ENCODE data around the gene CRIP3. TPM values are rescaled to one million over a fixed set of nuclear protein-coding genes. Genes with fewer than 3 reads are reported as not detected.

The CRIP3 gene
- total and polyA plus RNA-seq, 2 of the 4 experiments (the other 2 are of a cell fraction): not detected

DNA sequence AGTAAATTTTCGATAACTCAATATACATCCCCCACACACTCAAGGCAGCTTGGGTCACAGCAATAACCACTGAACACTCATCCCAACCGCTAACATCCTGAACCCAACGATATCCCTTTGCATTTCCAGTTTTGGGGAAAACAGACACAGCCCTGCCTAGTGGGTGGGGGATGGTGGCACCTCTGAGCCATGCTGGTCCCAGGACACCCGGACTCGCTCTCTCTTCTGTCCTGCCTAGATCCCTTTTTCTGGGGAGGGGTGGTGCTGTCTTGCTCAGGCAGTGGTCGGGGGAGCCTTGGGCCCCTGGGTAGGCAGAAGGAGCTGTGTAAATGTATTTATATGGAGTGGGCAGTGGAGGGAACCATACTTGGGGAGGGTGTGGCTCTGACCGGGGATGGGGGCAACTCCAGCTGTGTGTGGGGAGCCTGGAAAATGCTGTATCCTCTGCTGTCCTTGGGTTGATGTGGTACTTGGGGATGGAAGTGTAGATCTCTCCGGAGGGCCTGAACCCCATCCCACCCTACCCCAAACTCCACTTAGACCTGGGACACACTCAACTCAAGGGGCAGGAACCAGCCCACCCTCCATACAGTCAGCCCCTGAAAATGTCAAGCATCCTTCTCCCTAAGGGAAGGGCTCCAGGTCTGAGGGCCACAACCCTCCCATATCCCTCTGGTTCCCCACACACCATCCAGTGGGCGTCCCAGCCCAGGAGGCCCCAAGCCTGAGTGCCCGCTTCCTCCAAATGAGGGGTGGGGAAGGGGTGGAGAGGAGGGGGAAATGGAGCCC is 34.3 kb downstream of the CRIP3 start:
- ChIA-PET CTCF (no interaction called here), POLR2A (ENCODE audit: unreplicated experiment) (no interaction called here)
- no CpG with 5 or more reads among the region's 10 CpGs for WGBS, 2 experiments (ENCODE audit: extremely low coverage in 2 of 2, insufficient read length in 1 of 2)
- Histone ChIP-seq H3K27ac (ENCODE audit: insufficient read depth, low read length) (no peak overlapping the region), H3K23ac (ENCODE audit: low read depth, low read length) (no peak overlapping the region), H4K20me1 (ENCODE audit: insufficient read depth, low read length) (no peaks in the 10 kb centered on the region; the same call in 1 of the 2 replicates), H3K36me3 (ENCODE audit: control insufficient read depth, insufficient read depth, low read length) (no peaks in the 10 kb centered on the region), H2AFZ (replicated peaks; ENCODE audit: low read length, poor library complexity) (no peak overlapping the region), H2AK9ac (replicated peaks; ENCODE audit: low read depth, low read length, poor library complexity) (no peak overlapping the region), H4K8ac (ENCODE audit: low read depth in 2 of 2, low read length in 2 of 2) (no peak overlapping the region), H3K27me3 (ENCODE audit: control insufficient read depth, insufficient read depth, low read length) (peaks cover 55% of the 10 kb centered on the region), H2BK20ac (ENCODE audit: low read depth, low read length) (no peak overlapping the region), H3K18ac (ENCODE audit: low read depth, low read length) (no peak overlapping the region), H3K4ac (ENCODE audit: low read depth, low read length) (no peak overlapping the region), H4K91ac (ENCODE audit: insufficient read depth, low read depth, low read length) (no peak overlapping the region), H2AK5ac (ENCODE audit: low read depth, low read length) (no peak overlapping the region), H4K5ac (ENCODE audit: low read depth, low read length) (no peak overlapping the region), H2BK120ac (ENCODE audit: low read depth, low read length) (no peak overlapping the region), H3K9me3 (ENCODE audit: control insufficient read depth, insufficient read depth, low read length) (no peaks in the 10 kb centered on the region), H3K4me3 (ENCODE audit: insufficient read depth, low read depth, low read length) (no peak overlapping the region), H3K9ac (ENCODE audit: low read depth, low read length) (no peak overlapping the region), H2BK15ac (ENCODE audit: low read depth, low read length) (no peak overlapping the region), H3K14ac (replicated peaks; ENCODE audit: low read depth, low read length) (no peak overlapping the region), H3K4me2 (ENCODE audit: low read depth, low read length) (no peak overlapping the region), H3K9me1 (ENCODE audit: insufficient read depth, low read length) (peaks cover 6% of the 10 kb centered on the region; the same call in 1 of the 2 replicates), H3K4me1 (ENCODE audit: control insufficient read depth, insufficient read depth, low read length) (peaks cover 10% of the 10 kb centered on the region), H3K56ac (ENCODE audit: extremely low read depth, insufficient read depth, low read length) (no peak overlapping the region), H2BK5ac (ENCODE audit: low read depth, low read length, poor library complexity, severe bottlenecking) (no peak overlapping the region), H3K79me1 (ENCODE audit: low read depth in 1 of 2, low read length in 2 of 2) (no peaks in the 10 kb centered on the region)
- DNase-seq (no peak), ATAC-seq (ENCODE audit: low read depth) (no peak)
- in situ Hi-C loops (cut with MboI; ENCODE audit: low sequenced_read_pairs) (no loop called here), dilution Hi-C loops (cut with HindIII; ENCODE audit: low sequenced_read_pairs, unreplicated experiment) (no loop called here), intact Hi-C loops (cut with micrococcal nuclease) (no loop called here)
- TF ChIP-seq RFX5 (IDR thresholded peaks at IDR 0.05; ENCODE audit: low read depth, low read length): no peak
- no peak for TF ChIP-seq SMC3 (IDR thresholded peaks at IDR 0.05; ENCODE audit: low read depth, low read length)
- no peak for TF ChIP-seq MXI1 (IDR thresholded peaks at IDR 0.05; ENCODE audit: borderline replicate concordance, low read depth, low read length)
- BruUV-seq (replicated peaks): no TSS peak

All from IMR-90 (cell line).